A549 (cell line): ENCODE measurements around the gene SIAH3. TPM values are rescaled to one million over a fixed set of nuclear protein-coding genes. Genes with fewer than 3 reads are reported as not detected.

Experiments used
- ATAC-seq, 2 experiments: fragments of 200-7000 bp in 1 of 2; fragments of >200 bp in 1 of 2; cut with Nextera tagmentation in 1 of 2; cut with Tn5 transposase in 1 of 2; 3 replicates each; pipeline versions ENCODE4 v1.8.0 to v1.9.1; 2018 to 2020; ENCODE audit warnings: mild to moderate bottlenecking in 1 of 2, moderate library complexity in 1 of 2
- CTCF ChIA-PET: fragments of 300-600 bp; sonication (Branson Sonifier 250); formaldehyde crosslinking; extraction: SDS; loops from one replicate; lab custom pipeline; 2021; ENCODE audit warnings: antibody characterized with exemption, inconsistent platforms; lab: Yijun Ruan, JAX
- POLR2A ChIA-PET: fragments of 350-600 bp; formaldehyde crosslinking; extraction: SDS; loops from one replicate; lab custom pipeline; 2021; ENCODE audit warnings: antibody characterized with exemption, inconsistent platforms; lab: Yijun Ruan, JAX
- DNase-seq, 2 experiments: peaks; one replicate each; pipeline versions ENCODE4 v3.0.0 to v3.0.0-alpha.2; 2011 to 2016; ENCODE audit warnings: low read depth in 1 of 2, low spot score in 1 of 2
- FAIRE-seq: peaks from 2 replicates; lab custom pipeline; 2011; peaks lifted over from hg19 to GRCh38; lab: Jason Lieb, UNC
- H3K27ac ChIP-seq, 2 experiments: fragments of >200 bp; sonication (Bioruptor Twin); formaldehyde crosslinking; 3 replicates each; pipeline ENCODE4 v1.5.1; 2016 to 2017
- H3K4me1 ChIP-seq: fragments of >200 bp; sonication (Bioruptor Twin); formaldehyde crosslinking; 3 replicates; pipeline ENCODE4 v1.6.1; 2016
- H3K4me2 ChIP-seq: fragments of >200 bp; sonication (Bioruptor Twin); formaldehyde crosslinking; 3 replicates; pipeline ENCODE4 v1.6.1; 2016
- H3K4me3 ChIP-seq: fragments of >200 bp; sonication (Bioruptor Twin); formaldehyde crosslinking; 3 replicates; pipeline ENCODE4 v1.5.1; 2016
- H3K9me3 ChIP-seq: fragments of >200 bp; sonication (Bioruptor Twin); formaldehyde crosslinking; 3 replicates; pipeline ENCODE4 v1.6.1; 2016
- CHD2 ChIP-seq: fragments of 150-350 bp; IDR thresholded peaks from 2 replicates; pipeline ENCODE4 v1.6.1; 2014; ENCODE audit warnings: low read length; ENCODE audit not compliant: partially characterized antibody
- CHD4 ChIP-seq: fragments of 200-600 bp; sonication (generic); IDR thresholded peaks from 2 replicates; pipeline ENCODE4 v1.6.1; 2016; ENCODE audit warnings: antibody characterized with exemption, mild to moderate bottlenecking, borderline replicate concordance
- EHF ChIP-seq: fragments of 250-450 bp; sonication (Bioruptor Pico); IDR thresholded peaks from 2 replicates; pipeline ENCODE4 v1.5.0; 2020; ENCODE audit warnings: mild to moderate bottlenecking
- EP300 ChIP-seq, 2 experiments: fragments of >200 bp; sonication (Bioruptor Twin); formaldehyde crosslinking; IDR thresholded peaks; 2 replicates in 1 of 2; 3 replicates in 1 of 2; pipeline ENCODE4 v1.6.1; 2016 to 2017
- ESRRA ChIP-seq: fragments of 150-350 bp; IDR thresholded peaks from 2 replicates; pipeline ENCODE4 v1.6.1; 2014; ENCODE audit warnings: mild to moderate bottlenecking, low read length, borderline replicate concordance
- JUN ChIP-seq, 2 experiments: fragments of >200 bp; sonication (Bioruptor Twin); formaldehyde crosslinking; IDR thresholded peaks; 2 replicates in 1 of 2; 3 replicates in 1 of 2; pipeline ENCODE4 v1.6.1; 2016 to 2017
- MAFK ChIP-seq: fragments of 450-650 bp; IDR thresholded peaks from 2 replicates; pipeline ENCODE4 v1.6.1; 2014; ENCODE audit not compliant: partially characterized antibody
- MAX ChIP-seq: IDR thresholded peaks from 2 replicates; pipeline ENCODE4 v1.6.1; 2012
- MAZ ChIP-seq: fragments of 150-350 bp; IDR thresholded peaks from 2 replicates; pipeline ENCODE4 v1.6.1; 2014; ENCODE audit warnings: antibody characterized with exemption, low read depth, low read length, borderline replicate concordance
- MYC ChIP-seq: IDR thresholded peaks from 2 replicates; pipeline ENCODE4 v1.6.1; 2012; ENCODE audit warnings: mild to moderate bottlenecking, inconsistent platforms, low read length, improper control_type of control experiment, borderline replicate concordance
- NPAS2 ChIP-seq: fragments of 250-450 bp; sonication (Bioruptor Pico); IDR thresholded peaks from 2 replicates; pipeline ENCODE4 v1.8.0; 2022; ENCODE audit warnings: mild to moderate bottlenecking, moderate library complexity, borderline replicate concordance
- RAD21 ChIP-seq, 2 experiments: fragments of >200 bp in 1 of 2; sonication (Bioruptor Twin) in 1 of 2; formaldehyde crosslinking in 1 of 2; IDR thresholded peaks in 1 of 2; conservative IDR thresholded peaks in 1 of 2; 2 replicates in 1 of 2; 3 replicates in 1 of 2; pipeline ENCODE4 v1.6.1; 2012 to 2018; ENCODE audit warnings: inconsistent platforms in 1 of 2
- RARB ChIP-seq: fragments of 250-450 bp; sonication (Bioruptor Pico); IDR thresholded peaks from 2 replicates; pipeline ENCODE4 v1.8.0; 2021; ENCODE audit warnings: mild to moderate bottlenecking, moderate library complexity
- RCOR1 ChIP-seq: fragments of 150-350 bp; IDR thresholded peaks from 2 replicates; pipeline ENCODE4 v1.6.1; 2014; ENCODE audit warnings: antibody characterized with exemption, low read length, low read depth
- TP53 ChIP-seq: fragments of 250-450 bp; sonication (Bioruptor Pico); IDR thresholded peaks from 2 replicates; pipeline ENCODE4 v1.5.0; 2021; ENCODE audit warnings: mild to moderate bottlenecking, moderate library complexity
- ZC3H11A ChIP-seq: fragments of 450-650 bp; IDR thresholded peaks from 2 replicates; pipeline ENCODE4 v1.6.1; 2014; ENCODE audit warnings: antibody characterized with exemption, mild to moderate bottlenecking
- ZFP36 ChIP-seq: fragments of 450-650 bp; IDR thresholded peaks from 2 replicates; pipeline ENCODE4 v1.6.1; 2014; ENCODE audit warnings: borderline replicate concordance; ENCODE audit not compliant: partially characterized antibody
- WGBS: methylation state at CpG from one replicate; pipeline ENCODE4 v1.1.6; 2017; ENCODE audit errors: missing lambda C conversion rate; 5-methylcytosine and 5-hydroxymethylcytosine counted together
- polyA plus RNA-seq, 4 experiments: library from polyadenylated mRNA; depleted of rRNA in 3 of 4; stranded (reverse); fragments of >200 nt; fragmentation: RNase III in 1 of 4; extraction: RNeasy Plus Mini Kit Qiagen cat#74134 plus additional on column Dnase treatment in 1 of 4; gene quantifications; 2 replicates in 3 of 4; 3 replicates in 1 of 4; pipeline ENCODE4 v1.2.3, GENCODE V29; 2011 to 2017
- TF ChIP-seq, protein P1 (sequence below): fragments of 250-450 bp; sonication (Bioruptor Pico); IDR thresholded peaks from 2 replicates; pipeline ENCODE4 v1.5.0; 2021; ENCODE audit warnings: mild to moderate bottlenecking, moderate library complexity, borderline replicate concordance
- TF ChIP-seq, protein P2 (sequence below): fragments of >200 bp; sonication (Bioruptor Twin); formaldehyde crosslinking; IDR thresholded peaks from 2 replicates; pipeline ENCODE4 v1.6.1; 2016
- TF ChIP-seq, protein P3 (sequence below): fragments of >200 bp; sonication (Bioruptor Twin); formaldehyde crosslinking; IDR thresholded peaks from 3 replicates; pipeline ENCODE4 v1.6.1; 2016

The SIAH3 gene
- polyA plus RNA-seq, 2 of the 4 experiments (the other 2 are of a cell fraction) = not detected

DNA sequence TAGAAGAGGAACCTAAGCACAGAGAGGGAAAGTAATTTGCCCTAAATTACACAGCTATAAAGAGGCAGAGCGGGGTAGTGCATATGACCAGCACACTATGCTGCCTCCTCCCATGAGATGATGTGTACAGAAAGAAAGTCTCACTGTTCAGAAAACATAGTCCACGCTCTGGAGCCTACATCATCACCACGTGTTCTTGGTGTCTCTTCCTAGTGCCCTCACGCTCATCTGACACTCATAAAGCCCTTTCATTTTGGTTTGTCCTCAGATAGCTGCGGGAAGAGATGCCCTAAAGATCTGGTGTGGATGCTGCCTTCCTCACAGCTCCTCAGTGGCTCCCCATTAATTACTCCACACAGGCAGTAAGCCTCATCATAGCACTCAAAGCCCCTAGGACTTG, 27.4 kb upstream of the SIAH3 start:
- H3K9me3 ChIP-seq = no peaks in the 10 kb centered on the region
- WGBS = 30% methylated on average over 5 of the region's 5 CpGs
- CTCF ChIA-PET = no interaction called here
- no peak overlapping the region for H3K4me3 ChIP-seq
- POLR2A ChIA-PET = no interaction called here
- FAIRE-seq (no peak), ATAC-seq (no peak), DNase-seq (no peak)
- H3K4me1 ChIP-seq = no peaks in the 10 kb centered on the region
- no peak for TF ChIP-seq ZC3H11A
- TF ChIP-seq JUN (IDR thresholded peaks at IDR 0.05) = no peak
- TF ChIP-seq ZFP36 = no peak
- no peak for TF ChIP-seq NPAS2 (CRISPR knock-in tag)
- TF ChIP-seq, protein P1, sequence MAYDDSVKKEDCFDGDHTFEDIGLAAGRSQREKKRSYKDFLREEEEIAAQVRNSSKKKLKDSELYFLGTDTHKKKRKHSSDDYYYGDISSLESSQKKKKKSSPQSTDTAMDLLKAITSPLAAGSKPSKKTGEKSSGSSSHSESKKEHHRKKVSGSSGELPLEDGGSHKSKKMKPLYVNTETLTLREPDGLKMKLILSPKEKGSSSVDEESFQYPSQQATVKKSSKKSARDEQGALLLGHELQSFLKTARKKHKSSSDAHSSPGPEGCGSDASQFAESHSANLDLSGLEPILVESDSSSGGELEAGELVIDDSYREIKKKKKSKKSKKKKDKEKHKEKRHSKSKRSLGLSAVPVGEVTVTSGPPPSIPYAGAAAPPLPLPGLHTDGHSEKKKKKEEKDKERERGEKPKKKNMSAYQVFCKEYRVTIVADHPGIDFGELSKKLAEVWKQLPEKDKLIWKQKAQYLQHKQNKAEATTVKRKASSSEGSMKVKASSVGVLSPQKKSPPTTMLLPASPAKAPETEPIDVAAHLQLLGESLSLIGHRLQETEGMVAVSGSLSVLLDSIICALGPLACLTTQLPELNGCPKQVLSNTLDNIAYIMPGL (CRISPR knock-in tag) = no peak
- no peak for TF ChIP-seq MAZ
- TF ChIP-seq MYC = no peak
- TF ChIP-seq EHF = no peak
- TF ChIP-seq RAD21 (conservative IDR thresholded peaks at IDR 0.05 in 1 of 2, IDR thresholded peaks at IDR 0.05 in 1 of 2) = no peak
- no peak for TF ChIP-seq TP53
- TF ChIP-seq CHD2 = no peak
- TF ChIP-seq, protein P2, sequence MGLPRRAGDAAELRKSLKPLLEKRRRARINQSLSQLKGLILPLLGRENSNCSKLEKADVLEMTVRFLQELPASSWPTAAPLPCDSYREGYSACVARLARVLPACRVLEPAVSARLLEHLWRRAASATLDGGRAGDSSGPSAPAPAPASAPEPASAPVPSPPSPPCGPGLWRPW = no peak
- no peak overlapping the region for H3K27ac ChIP-seq
- H3K4me2 ChIP-seq = no peak overlapping the region

DNA sequence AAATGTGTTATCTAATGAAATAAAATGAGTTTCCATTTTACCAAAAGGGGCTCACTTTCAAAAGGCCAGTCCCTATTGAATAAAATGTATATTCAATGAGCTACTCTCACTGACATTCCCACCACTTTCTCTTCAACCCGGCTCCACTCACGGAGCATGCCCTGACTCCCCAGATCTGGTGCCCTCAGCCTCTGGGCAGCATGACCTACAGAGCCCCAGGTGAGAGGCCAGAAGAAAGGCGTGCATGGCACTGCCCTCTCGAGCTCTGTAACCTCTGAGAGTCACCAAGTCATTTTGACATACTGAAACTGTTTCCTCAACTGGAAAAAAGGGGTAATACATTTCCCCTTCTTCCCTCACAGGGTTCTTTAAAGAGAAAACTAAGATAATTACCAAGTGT, 25.2 kb upstream of the SIAH3 start:
- DNase-seq (no peak), FAIRE-seq (no peak), ATAC-seq (no peak)
- Histone ChIP-seq H3K27ac (no peak overlapping the region), H3K4me1 (no peaks in the 10 kb centered on the region), H3K9me3 (no peaks in the 10 kb centered on the region), H3K4me2 (no peak overlapping the region), H3K4me3 (no peak overlapping the region)
- TF ChIP-seq TP53 = no peak
- TF ChIP-seq EHF = no peak
- TF ChIP-seq CHD4 = no peak
- no peak for TF ChIP-seq MAFK
- no peak for TF ChIP-seq EP300 (IDR thresholded peaks at IDR 0.05)
- no peak for TF ChIP-seq MAX
- no peak for TF ChIP-seq RCOR1
- CTCF ChIA-PET = no interaction called here
- 38% methylated on average over 4 of the region's 4 CpGs for WGBS
- POLR2A ChIA-PET = no interaction called here

- Histone ChIP-seq H3K9me3 (no peaks in the 10 kb centered on the region), H3K4me1 (no peaks in the 10 kb centered on the region), H3K4me3 (no peak overlapping the region), H3K4me2 (no peak overlapping the region), H3K27ac (no peak overlapping the region)
- ChIA-PET CTCF (no interaction called here), POLR2A (no interaction called here)
- DNase-seq (no peak), ATAC-seq (no peak), FAIRE-seq (no peak)
- 60% methylated on average over 9 of the region's 9 CpGs for WGBS
- TF ChIP-seq, protein P3, sequence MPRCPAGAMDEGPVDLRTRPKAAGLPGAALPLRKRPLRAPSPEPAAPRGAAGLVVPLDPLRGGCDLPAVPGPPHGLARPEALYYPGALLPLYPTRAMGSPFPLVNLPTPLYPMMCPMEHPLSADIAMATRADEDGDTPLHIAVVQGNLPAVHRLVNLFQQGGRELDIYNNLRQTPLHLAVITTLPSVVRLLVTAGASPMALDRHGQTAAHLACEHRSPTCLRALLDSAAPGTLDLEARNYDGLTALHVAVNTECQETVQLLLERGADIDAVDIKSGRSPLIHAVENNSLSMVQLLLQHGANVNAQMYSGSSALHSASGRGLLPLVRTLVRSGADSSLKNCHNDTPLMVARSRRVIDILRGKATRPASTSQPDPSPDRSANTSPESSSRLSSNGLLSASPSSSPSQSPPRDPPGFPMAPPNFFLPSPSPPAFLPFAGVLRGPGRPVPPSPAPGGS = no peak
- TF ChIP-seq JUN (IDR thresholded peaks at IDR 0.05) (no peak), RARB (CRISPR knock-in tag) (no peak), ESRRA (no peak), CHD4 (no peak)
Measured at GRCh38 chr13:45875951-45876350, 24.4 kb upstream of the SIAH3 start.
